Measurements from ENCODE around the gene MTTP.

MTTP gene

GRCh38 chr4:99593781-99594641 lies 19.4 kb downstream of the MTTP start:
- no peak for DNase-seq

- no peak for DNase-seq
Measured at GRCh38 chr4:99594818-99595217, 20.2 kb downstream of the MTTP start.

- DNase-seq, result no peak
Measured at GRCh38 chr4:99606716-99607115, 32.1 kb downstream of the MTTP start.

GRCh38 chr4:99608417-99608816 lies 33.8 kb downstream of the MTTP start:
- DNase-seq, result no peak

- DNase-seq, result no peak
Measured at GRCh38 chr4:99610605-99611175, 36.1 kb downstream of the MTTP start.

- no peak for DNase-seq
Measured at GRCh38 chr4:99612281-99612680, 37.7 kb downstream of the MTTP start.

GRCh38 chr4:99612704-99613103 lies 38.1 kb downstream of the MTTP start:
- DNase-seq, result no peak

GRCh38 chr4:99614491-99614890 lies 39.9 kb downstream of the MTTP start:
- DNase-seq, result no peak

GRCh38 chr4:99615170-99615820 lies 40.7 kb downstream of the MTTP start:
- no peak for DNase-seq

- no peak for DNase-seq
Measured at GRCh38 chr4:99617374-99617773, 42.8 kb downstream of the MTTP start.

GRCh38 chr4:99622341-99622740 lies 47.7 kb downstream of the MTTP start:
- DNase-seq, result no peak

- DNase-seq, result no peak
Measured at GRCh38 chr4:99624141-99624719, 49.6 kb downstream of the MTTP start.

- no peak for DNase-seq
Measured at GRCh38 chr4:99625369-99625768, 50.7 kb downstream of the MTTP start.

GRCh38 chr4:99628040-99628439 lies 53.4 kb downstream of the MTTP start:
- DNase-seq, result no peak

GRCh38 chr4:99629962-99630554 lies 55.4 kb downstream of the MTTP start:
- DNase-seq, result no peak

- no peak for DNase-seq
Measured at GRCh38 chr4:99630857-99631360, 56.3 kb downstream of the MTTP start.

- DNase-seq, result no peak
Measured at GRCh38 chr4:99633772-99634171, 59.1 kb downstream of the MTTP start.

GRCh38 chr4:99634742-99635360 lies 60.2 kb downstream of the MTTP start:
- DNase-seq, result no peak

- no peak for DNase-seq
Measured at GRCh38 chr4:99635601-99636000, 61.0 kb downstream of the MTTP start.

GRCh38 chr4:99636422-99636821 lies 61.8 kb downstream of the MTTP start:
- DNase-seq, result no peak

- DNase-seq, result no peak
Measured at GRCh38 chr4:99637174-99637573, 62.5 kb downstream of the MTTP start.

- no peak for DNase-seq
Measured at GRCh38 chr4:99640676-99641075, 66.1 kb downstream of the MTTP start.
